CD4-positive, alpha-beta T cell treated with Interleukin-17A for 4 hours (primary cell): ENCODE results near the gene LRWD1.
A peak's percentile ranks its signal among the peaks of the same experiment; 100 is the strongest.
"Not testable (repeated sequence)": the region's sequence is repeated elsewhere in the genome, so short reads cannot be mapped to it uniquely, and the experiment has no call there.

ENCODE experiments used
- DNase-seq: peaks from one replicate; pipeline ENCODE4 v3.0.0-alpha.2; 2020; ENCODE audit warnings: mixed read lengths

LRWD1 gene

DNA sequence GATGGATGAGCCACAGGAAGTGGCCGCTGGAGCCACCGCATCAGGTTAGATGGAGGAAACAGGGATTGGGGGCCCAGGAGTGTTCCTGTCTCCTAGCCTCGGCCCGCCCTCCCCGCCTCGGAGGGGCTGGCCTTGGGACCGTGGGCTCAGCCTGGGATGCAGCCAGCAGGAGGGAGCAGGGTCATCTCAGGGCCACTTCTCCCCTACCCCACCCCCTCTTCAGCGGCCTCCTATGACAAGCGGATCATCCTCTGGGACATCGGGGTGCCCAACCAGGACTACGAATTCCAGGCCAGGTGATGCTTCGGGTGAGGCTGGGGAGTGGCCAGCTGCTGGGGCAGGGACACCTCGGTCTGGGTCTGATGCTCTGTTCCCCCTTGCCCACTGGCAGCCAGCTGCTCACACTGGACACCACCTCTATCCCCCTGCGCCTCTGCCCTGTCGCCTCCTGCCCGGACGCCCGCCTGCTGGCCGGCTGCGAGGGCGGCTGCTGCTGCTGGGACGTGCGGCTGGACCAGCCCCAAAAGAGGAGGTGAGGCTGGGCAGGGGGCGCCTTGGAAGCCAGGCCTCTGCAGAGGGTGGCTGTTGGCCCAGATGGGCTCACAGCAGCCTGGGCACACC is 4.7 kb downstream of the LRWD1 start:
- DNase-seq = no peak

- no peak for DNase-seq
These were observed 5.4 kb downstream of the LRWD1 start for GRCh38 chr7:102469972-102470825.

DNA sequence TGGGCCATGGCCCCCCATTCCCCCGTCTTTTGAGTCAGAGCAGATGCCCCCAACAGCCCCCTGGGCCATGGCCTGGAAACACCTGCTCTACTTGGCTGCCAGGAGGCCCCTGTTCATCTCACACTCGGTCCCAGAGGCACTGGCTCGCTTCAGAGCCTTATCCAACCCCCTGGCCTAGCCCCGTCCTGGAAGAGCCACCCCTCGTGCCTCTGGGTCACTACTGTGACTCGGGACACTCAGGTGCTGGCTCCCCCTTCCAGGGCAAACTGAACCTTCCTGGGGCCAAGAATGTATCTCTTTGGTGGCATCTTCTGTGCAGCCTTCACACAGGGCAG is 7.0 kb downstream of the LRWD1 start:
- no peak for DNase-seq

DNA sequence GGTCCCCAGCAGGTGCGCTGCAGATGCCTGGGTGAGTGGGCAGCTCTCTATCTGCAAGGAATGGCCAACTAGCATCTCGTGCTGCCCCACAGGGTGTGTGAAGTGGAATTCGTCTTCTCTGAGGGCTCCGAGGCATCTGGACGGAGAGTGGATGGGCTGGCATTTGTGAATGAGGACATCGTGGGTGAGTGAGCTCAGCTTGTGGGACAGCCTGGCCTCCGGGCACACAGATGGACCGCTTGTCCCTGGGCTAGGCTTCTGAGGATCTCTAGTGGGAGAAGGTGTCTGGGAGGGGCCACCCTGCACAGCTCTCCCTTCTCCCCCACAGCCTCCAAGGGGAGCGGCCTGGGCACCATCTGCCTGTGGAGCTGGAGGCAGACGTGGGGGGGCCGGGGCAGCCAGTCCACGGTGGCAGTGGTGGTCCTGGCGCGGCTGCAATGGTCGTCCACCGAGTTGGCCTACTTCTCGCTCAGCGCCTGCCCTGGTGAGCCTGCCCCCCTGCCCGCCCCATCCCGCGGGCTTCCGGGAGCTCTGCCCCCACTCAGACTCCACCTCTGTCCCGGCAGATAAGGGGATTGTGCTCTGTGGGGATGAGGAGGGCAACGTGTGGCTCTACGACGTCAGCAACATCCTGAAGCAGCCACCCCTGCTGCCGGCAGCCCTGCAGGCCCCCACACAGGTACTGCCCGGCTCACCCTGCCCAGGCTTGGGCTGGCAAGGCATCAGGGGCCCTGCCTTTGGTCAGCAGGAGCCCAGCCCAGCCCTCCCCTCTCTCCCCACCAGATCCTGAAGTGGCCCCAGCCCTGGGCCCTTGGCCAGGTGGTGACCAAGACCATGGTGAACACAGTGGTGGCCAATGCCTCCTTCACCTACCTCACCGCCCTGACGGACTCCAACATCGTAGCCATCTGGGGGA is 7.6 kb downstream of the LRWD1 start:
- DNase-seq = no peak

DNA sequence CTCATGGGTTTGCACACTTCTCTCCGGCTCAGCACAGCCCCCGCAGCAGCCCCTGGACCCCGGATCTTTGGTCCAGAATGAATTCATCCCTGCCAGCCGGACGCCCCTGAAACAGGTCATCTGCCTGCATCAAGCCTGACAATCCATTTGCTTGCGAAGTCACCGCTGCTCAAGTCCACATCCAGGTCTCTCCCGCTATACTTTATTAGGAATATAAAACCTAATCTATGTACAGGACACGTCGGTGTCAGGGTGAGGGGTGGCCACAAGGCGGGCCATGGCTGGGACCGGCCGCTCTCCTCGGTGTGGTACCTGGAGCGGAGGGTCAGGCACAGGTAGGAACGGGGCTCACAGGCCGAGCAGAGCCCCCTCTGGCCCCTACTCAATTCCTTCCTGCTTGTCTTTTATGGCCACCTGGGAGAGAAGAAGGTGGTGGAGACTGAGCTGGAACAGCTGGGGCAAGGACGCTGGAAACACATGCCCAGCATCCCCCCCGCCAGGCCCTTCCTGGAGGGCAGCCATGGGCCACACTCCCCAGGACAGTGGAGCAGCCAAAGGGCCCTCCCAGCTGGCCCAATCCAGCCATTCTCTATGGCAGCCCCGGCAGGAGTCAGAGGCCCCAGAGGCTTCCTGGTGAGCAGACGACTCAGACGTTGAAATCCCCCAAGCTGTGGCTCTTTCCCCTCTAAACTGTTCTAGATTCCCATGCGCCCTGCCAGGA is 8.6 kb downstream of the LRWD1 start:
- no peak for DNase-seq

DNA sequence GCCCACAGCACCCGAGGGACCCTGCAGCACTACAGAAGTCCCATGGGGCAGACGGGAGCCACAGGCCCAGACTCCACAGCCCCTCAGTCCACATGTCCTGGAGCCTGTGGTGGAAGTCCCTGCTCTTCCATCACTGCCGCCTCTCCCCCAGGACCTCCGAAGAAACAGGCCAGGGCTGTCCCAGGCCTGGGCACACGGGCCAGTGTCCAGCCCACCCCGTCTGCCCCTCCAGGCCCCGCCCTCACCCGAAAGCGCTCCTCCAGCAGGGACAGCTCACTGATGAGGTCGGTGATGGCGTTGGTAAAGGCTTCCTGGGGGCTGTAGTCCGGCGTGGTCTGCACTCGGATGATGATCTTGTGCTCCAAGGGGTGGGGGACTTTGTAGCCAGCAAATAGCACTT is 9.3 kb downstream of the LRWD1 start:
- not testable (repeated sequence) for DNase-seq

DNA sequence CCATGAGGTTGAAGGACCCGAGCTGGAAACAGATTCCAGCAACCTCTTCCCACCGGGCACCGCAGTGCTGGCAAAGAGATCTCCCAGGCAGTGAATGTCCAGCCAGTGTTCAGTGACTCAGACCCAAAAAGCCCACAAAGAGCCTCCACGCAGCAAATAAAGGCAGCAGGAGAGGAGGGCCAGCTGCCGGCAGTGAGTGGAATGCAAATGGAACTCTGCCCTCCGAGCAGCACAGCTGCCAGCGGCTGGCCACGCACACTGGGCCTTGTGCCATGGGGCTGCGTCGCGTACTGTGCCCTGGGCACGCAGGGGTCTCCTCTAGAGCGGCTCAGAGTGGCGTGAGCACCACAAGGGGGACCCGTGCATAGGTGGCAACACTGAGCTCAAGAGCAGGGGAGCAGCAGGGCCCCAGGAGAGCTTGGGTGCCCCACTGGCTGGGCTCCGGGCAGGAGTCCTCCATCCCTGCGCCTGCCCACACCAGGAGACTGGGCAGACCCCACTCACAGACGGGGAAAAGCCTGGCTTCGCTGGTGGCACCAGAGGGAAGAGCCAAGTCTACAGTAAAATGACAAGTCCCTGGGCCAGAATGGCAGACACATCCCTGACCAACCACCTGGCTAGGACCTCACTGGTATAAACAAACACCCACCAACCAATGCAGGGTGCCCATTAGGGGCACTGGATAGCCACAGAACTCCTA is 10.1 kb downstream of the LRWD1 start:
- DNase-seq = not testable (repeated sequence)

- DNase-seq = peak; percentile 87
These were observed 13.8 kb downstream of the LRWD1 start, which contains the start of gene POLR2J for GRCh38 chr7:102478314-102479208. TSS of gene POLR2J (minus strand) at chr7:102478922. CDS start at chr7:102478860, 62 bp downstream.

DNA sequence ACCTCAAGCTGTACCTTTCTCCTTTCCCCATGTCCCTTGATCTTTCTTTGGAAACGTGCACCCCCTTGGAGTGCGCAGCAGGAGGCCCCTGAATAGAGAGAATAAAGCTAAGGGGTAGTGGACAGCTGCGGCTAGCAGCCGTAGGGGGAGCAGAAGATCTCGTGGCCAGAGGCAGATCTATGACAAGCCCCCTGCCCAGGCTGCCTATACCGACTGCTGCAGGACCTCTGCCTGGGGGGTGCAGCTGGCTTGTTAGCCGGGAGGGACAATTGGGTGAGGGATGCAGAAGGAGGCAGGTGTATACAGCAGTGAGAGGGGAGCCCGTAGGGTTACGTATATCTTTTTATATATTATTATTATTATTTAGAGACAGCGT is 14.4 kb downstream of the LRWD1 start:
- DNase-seq = not testable (repeated sequence)

GRCh38 chr7:102479982-102480637 is 15.3 kb downstream of the LRWD1 start:
- DNase-seq = not testable (repeated sequence)

GRCh38 chr7:102481962-102482361 is 17.2 kb downstream of the LRWD1 start:
- DNase-seq = not testable (repeated sequence)

GRCh38 chr7:102484317-102484716 is 19.5 kb downstream of the LRWD1 start:
- DNase-seq = not testable (repeated sequence)

DNA sequence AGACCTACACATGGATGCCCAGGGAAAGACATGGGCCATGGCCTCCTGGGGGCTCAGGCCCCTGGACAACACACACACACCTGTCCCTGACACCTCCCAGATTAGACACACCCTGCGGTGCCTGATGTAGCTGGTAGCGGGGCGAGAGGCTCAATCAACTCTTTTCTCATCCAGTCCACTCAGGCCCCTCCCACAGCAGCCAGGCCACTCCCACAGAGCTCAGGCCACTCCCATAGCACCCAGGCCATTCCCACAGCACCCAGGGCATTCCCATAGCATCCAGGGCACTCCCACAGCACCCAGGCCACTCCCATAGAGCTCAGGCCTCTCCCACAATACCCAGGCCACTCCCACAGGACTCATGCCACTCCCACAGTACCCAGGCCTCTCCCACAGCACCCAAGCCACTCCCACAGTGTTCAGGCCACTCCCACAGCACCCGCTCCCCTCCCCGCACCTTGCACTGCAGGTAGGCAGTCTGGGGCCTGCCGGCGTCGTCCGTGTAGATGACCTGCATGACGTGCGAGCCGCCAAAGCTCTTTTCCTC is 25.8 kb downstream of the LRWD1 start:
- not testable (repeated sequence) for DNase-seq

DNA sequence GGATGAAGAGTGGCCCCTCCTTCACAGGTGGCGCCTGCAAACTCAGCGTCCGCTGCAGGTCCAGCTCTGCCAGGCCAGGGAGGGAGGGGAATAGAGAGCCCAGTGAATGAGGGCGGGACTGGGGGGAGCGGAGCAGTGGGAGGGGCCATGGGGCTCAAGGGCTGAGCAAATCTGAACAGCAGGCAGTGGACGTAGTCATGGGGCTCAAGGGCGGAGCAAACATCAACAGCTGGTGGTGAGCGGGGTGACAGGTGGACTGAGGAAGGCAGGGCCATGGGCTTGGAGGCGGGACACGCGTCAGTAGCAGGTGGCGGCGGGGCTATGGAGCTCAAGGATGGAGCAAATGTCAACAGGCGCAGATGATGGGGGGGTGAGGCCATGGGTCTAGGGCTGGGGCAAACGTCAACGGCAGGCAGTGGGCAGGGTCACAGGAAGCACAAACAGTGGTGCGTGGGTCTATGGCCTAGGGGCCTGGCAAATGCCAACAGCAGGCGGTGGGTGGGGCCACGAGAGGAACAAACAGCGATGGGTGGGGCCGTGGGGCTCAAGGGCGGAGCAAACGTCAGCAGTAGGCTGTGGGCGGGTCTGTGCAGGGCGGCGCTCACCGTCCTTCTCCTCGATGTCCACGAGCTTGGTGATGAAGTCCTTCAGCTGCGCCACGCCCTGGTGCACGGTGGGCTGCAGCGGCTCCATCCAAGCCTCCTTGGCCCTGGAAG is 28.6 kb downstream of the LRWD1 start:
- peak; percentile 21 for DNase-seq

- not testable (repeated sequence) for DNase-seq
These were observed 29.2 kb downstream of the LRWD1 start for GRCh38 chr7:102494026-102494425.

DNA sequence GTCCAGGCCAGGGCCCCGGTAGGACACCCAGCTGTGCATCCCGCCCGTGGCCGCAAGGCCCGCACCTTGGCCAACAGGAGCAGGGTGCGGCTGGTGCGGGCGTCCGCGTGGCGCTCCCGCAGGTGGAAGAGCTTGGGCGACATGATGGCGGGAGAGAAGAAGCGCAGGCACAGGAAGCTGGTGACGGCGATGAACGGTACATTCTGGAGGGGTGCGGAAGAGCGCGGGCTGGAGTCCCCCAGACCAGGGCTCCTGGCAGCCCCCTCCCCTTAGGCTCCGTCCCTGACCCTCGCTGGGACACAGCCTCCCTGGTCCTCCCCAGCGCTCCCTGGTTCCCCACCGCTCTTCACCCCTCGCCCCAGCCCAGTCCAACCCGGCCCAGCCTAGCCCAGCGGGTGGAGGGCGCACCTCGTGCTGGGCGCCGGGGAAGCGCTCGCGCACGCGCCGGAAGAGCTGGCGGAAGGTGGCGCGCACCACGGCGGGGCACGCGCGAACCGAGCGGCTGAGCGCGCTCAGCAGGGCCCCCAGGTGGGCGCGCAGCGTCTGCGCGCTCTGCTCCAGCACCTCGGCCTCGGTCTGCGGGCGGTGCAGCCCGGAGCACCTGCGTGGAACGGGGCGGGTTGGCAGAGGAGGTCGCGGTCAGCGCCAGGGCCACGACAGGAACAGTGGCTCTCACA is 29.8 kb downstream of the LRWD1 start:
- DNase-seq = not testable (repeated sequence)

DNA sequence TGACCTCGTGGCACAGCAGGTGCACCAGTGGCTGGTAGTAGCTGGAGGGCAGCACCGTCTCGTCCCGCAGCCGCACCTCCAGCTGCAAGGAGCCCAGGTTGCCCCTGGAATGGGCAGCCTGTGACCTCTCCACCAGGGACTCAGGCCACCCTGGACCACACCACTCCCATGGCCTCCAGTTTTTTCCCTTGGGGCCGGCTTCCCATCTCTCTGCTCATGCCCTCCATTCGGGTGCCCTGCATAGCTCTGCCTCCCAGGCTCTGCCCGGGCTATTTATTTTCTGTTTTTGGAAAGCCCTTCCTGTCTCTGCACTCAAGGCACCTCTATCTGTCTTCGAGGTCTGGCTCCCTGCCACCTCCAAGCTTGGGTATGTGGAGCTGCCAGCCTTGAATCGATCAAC is 32.1 kb downstream of the LRWD1 start:
- peak; percentile 2 for DNase-seq

DNA sequence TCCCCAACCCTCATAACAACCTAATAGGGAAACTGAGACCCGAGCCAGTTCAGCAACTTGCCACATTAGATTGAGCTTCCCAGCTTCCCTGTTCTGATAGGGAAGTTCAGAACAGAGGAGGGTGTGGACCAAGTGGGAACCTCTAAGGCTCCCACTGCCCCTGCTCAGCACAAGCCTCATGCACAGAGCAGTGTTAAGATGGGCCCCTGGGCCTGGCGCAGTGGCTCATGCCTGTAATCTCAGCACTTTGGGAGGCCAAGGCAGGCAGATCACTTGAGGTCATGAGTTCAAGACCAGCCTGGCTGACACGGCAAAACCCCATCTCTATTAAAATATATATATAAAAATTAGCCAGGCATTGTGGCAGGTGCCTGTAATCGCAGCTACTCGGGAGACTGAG is 32.5 kb downstream of the LRWD1 start:
- DNase-seq = not testable (repeated sequence)

DNA sequence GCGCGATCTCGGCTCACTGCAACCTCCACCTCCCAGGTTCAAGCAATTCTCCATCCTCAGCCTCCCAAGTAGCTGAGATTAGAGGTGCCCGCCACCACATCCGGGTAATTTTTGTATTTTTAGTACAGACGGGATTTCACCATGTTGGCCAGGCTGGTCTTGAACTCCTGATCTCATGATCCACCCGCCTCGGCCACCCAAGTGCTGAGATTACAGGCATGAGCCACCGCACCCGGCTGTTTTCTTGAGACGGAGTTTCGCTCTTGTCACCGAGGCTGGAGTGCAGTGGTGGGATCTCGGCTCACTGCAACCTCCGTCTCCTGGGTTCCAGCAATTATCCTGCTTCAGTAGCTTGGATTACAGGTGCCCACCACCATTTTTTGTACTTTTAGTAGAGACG is 33.5 kb downstream of the LRWD1 start:
- DNase-seq = not testable (repeated sequence)
